ENCODE results near the gene NKTR.

NKTR gene

GRCh38 chr3:42697289-42698051, 97.0 kb downstream of the NKTR start:
- DNase-seq = no peak

Measured in GDM1 (cell line).